GM12878 (cell line): Measurements from ENCODE around the gene ZC3H15. TPM values are rescaled to one million over a fixed set of nuclear protein-coding genes. Genes with fewer than 3 reads are reported as not detected.

Experiments
- ATAC-seq: fragments of 200-7000 bp; cut with Tn5 transposase; 3 replicates; pipeline ENCODE4 v1.9.1; 2020; ENCODE audit warnings: mild to moderate bottlenecking, moderate library complexity
- BruUV-seq: library from RNA; stranded (reverse); fragments of 400-500 nt; replicated peaks from 2 replicates; lab custom pipeline; 2021; lab: Mats Ljungman, UMichigan
- CTCF ChIA-PET: fragments of 300-600 bp; sonication (Branson Sonifier 250); formaldehyde crosslinking; extraction: SDS; loops from one replicate; lab custom pipeline; 2021; ENCODE audit warnings: inconsistent platforms; lab: Yijun Ruan, JAX
- POLR2A ChIA-PET: fragments of 350-600 bp; formaldehyde crosslinking; extraction: SDS; loops from one replicate; lab custom pipeline; 2021; ENCODE audit warnings: inconsistent platforms; lab: Charles Lee
- RAD21 ChIA-PET: fragments of 300-600 bp; sonication (Branson Sonifier 250); formaldehyde crosslinking; loops from one replicate; lab custom pipeline; 2023; ENCODE audit warnings: antibody characterized with exemption; ENCODE audit not compliant: unreplicated experiment; lab: Charles Lee
- SMC1A ChIA-PET: fragments of 300-600 bp; sonication (Branson Sonifier 250); formaldehyde crosslinking; loops from one replicate; lab custom pipeline; 2023; ENCODE audit not compliant: unreplicated experiment, uncharacterized antibody; lab: Charles Lee
- DNase-seq: peaks from one replicate; pipeline ENCODE4 v3.0.0-alpha.2; 2011; ENCODE audit warnings: low read depth, low spot score
- FAIRE-seq: peaks from 3 replicates; lab custom pipeline; 2011; peaks lifted over from hg19 to GRCh38; lab: Jason Lieb, UNC
- H2AFZ ChIP-seq: 2 replicates; pipeline ENCODE4 v1.6.0; 2011; ENCODE audit warnings: low read depth, low read length, control low read depth; ENCODE audit not compliant: control insufficient read depth
- H3K27ac ChIP-seq: 2 replicates; pipeline ENCODE4 v1.5.1; 2011; ENCODE audit warnings: control low read depth; ENCODE audit not compliant: control insufficient read depth, insufficient read depth
- H3K27me3 ChIP-seq, 2 experiments: replicated peaks in 1 of 2; 2 replicates each; pipeline versions ENCODE4 v1.6.0 to v1.6.1; 2011; ENCODE audit warnings: low read length in 1 of 2; ENCODE audit not compliant: control insufficient read depth in 2 of 2, insufficient read depth in 2 of 2
- H3K36me3 ChIP-seq, 2 experiments: 2 replicates each; pipeline ENCODE4 v1.5.1; 2011; ENCODE audit warnings: low read length in 1 of 2; ENCODE audit not compliant: control insufficient read depth in 2 of 2, insufficient read depth in 2 of 2
- H3K4me1 ChIP-seq: 2 replicates; pipeline ENCODE4 v1.6.1; 2011; ENCODE audit warnings: mild to moderate bottlenecking, low read length, moderate library complexity, mixed read lengths; ENCODE audit not compliant: control insufficient read depth, insufficient read depth
- H3K4me2 ChIP-seq: 2 replicates; pipeline ENCODE4 v1.6.0; 2011; ENCODE audit warnings: control low read depth; ENCODE audit not compliant: control insufficient read depth, insufficient read depth
- H3K4me3 ChIP-seq: fragments of 200-600 bp; sonication (generic); 2 replicates; pipeline ENCODE4 v1.5.1; 2016
- H3K79me2 ChIP-seq: 2 replicates; pipeline ENCODE4 v1.6.0; 2011; ENCODE audit warnings: low read length; ENCODE audit not compliant: control insufficient read depth, insufficient read depth
- H3K9ac ChIP-seq: 2 replicates; pipeline ENCODE4 v1.8.0; 2011; ENCODE audit warnings: low read length, control low read depth, mixed read lengths; ENCODE audit not compliant: control insufficient read depth, insufficient read depth
- H3K9me3 ChIP-seq: replicated peaks from 3 replicates; pipeline ENCODE4 v1.5.1; 2011; ENCODE audit warnings: mild to moderate bottlenecking, low read length; ENCODE audit not compliant: control insufficient read depth, insufficient read depth
- H4K20me1 ChIP-seq: 2 replicates; pipeline ENCODE4 v1.6.0; 2011; ENCODE audit not compliant: control insufficient read depth, insufficient read depth
- ATF7 ChIP-seq: fragments of 450-650 bp; IDR thresholded peaks from 2 replicates; pipeline ENCODE4 v1.6.1; 2016; ENCODE audit warnings: low read depth, mild to moderate bottlenecking
- BACH1 ChIP-seq: fragments of 450-650 bp; IDR thresholded peaks from 2 replicates; pipeline ENCODE4 v1.6.1; 2017; ENCODE audit warnings: mild to moderate bottlenecking, borderline replicate concordance
- BRCA1 ChIP-seq: IDR thresholded peaks from 2 replicates; pipeline ENCODE4 v1.6.1; 2011; ENCODE audit warnings: low read depth, low read length, improper control_type of control experiment
- HCFC1 ChIP-seq: fragments of 150-350 bp; IDR thresholded peaks from 2 replicates; pipeline ENCODE4 v1.6.1; 2014; ENCODE audit warnings: low read length
- HDAC6 ChIP-seq: fragments of 200-600 bp; sonication (generic); IDR thresholded peaks from one replicate; pipeline ENCODE4 v1.8.0; 2017; ENCODE audit warnings: antibody characterized with exemption; ENCODE audit not compliant: unreplicated experiment
- KLF5 ChIP-seq: fragments of 450-650 bp; IDR thresholded peaks from 2 replicates; pipeline ENCODE4 v1.6.1; 2014; ENCODE audit warnings: mild to moderate bottlenecking; ENCODE audit not compliant: partially characterized antibody
- LARP7 ChIP-seq: fragments of 450-650 bp; IDR thresholded peaks from 2 replicates; pipeline ENCODE4 v1.6.1; 2017; ENCODE audit warnings: mild to moderate bottlenecking
- NR2C1 ChIP-seq: fragments of 450-650 bp; IDR thresholded peaks from 2 replicates; pipeline ENCODE4 v1.6.1; 2017; ENCODE audit warnings: antibody characterized with exemption, mild to moderate bottlenecking, moderate library complexity
- NR2F1 ChIP-seq: fragments of 450-650 bp; conservative IDR thresholded peaks from 2 replicates; pipeline ENCODE4 v1.6.1; 2017; ENCODE audit warnings: mild to moderate bottlenecking
- PAX5 ChIP-seq: IDR thresholded peaks from 2 replicates; pipeline ENCODE4 v1.6.1; 2011; ENCODE audit warnings: low read depth, low read length, borderline replicate concordance
- RCOR1 ChIP-seq: conservative IDR thresholded peaks from 2 replicates; pipeline ENCODE4 v1.6.1; 2012; ENCODE audit warnings: low read depth, low read length, improper control_type of control experiment
- SUPT20H ChIP-seq: IDR thresholded peaks from 2 replicates; pipeline ENCODE4 v1.6.1; 2011; ENCODE audit warnings: low read depth, mild to moderate bottlenecking, low read length, moderate library complexity, borderline replicate concordance; ENCODE audit not compliant: control insufficient read depth
- USF2 ChIP-seq: IDR thresholded peaks from 2 replicates; pipeline ENCODE4 v1.6.1; 2011; ENCODE audit warnings: low read depth, low read length, improper control_type of control experiment, borderline replicate concordance
- WRNIP1 ChIP-seq: IDR thresholded peaks from 2 replicates; pipeline ENCODE4 v1.6.1; 2011; ENCODE audit warnings: low read depth, low read length, improper control_type of control experiment, borderline replicate concordance
- YBX1 ChIP-seq: fragments of 450-650 bp; IDR thresholded peaks from 2 replicates; pipeline ENCODE4 v1.6.1; 2016; ENCODE audit warnings: antibody characterized with exemption
- ZBTB33 ChIP-seq: fragments of 450-650 bp; IDR thresholded peaks from 2 replicates; pipeline ENCODE4 v1.6.1; 2017; ENCODE audit warnings: mild to moderate bottlenecking
- ZNF207 ChIP-seq: fragments of 450-650 bp; IDR thresholded peaks from 2 replicates; pipeline ENCODE4 v1.6.1; 2014; ENCODE audit warnings: antibody characterized with exemption, mild to moderate bottlenecking, borderline replicate concordance
- ZZZ3 ChIP-seq: IDR thresholded peaks from 2 replicates; pipeline ENCODE4 v1.6.1; 2011; ENCODE audit warnings: low read depth; ENCODE audit not compliant: control insufficient read depth, insufficient read length
- WGBS: methylation state at CpG from one replicate; pipeline ENCODE4 v1.1.6; 2016; ENCODE audit warnings: low lambda C conversion rate; ENCODE audit not compliant: insufficient replicate concordance, insufficient coverage; ENCODE audit errors: missing lambda C conversion rate; 5-methylcytosine and 5-hydroxymethylcytosine counted together
- in situ Hi-C: fragments of 300-500 bp; cut with MboI; formaldehyde crosslinking; loops from 9 replicates; pipeline ENCODE4 v1.14.3; 2018; ENCODE audit warnings: mixed read lengths
- intact Hi-C: fragments of 100-400 bp; cut with micrococcal nuclease; formaldehyde crosslinking; loops from one replicate; pipeline ENCODE4 v1.14.2; 2022; ENCODE audit not compliant: unreplicated experiment
- polyA plus RNA-seq, 11 experiments: library from polyadenylated mRNA; depleted of rRNA in 4 of 11; unstranded in 6 of 11; stranded (reverse) in 5 of 11; fragments of >200 nt; fragmentation: Nextera tagmentation in 4 of 11; fragmentation: Illumina TruSeq in 1 of 11; extraction: Ambion mirVana in 4 of 11; extraction: Trizol in 1 of 11; gene quantifications; 1 replicate in 1 of 11; 2 replicates in 10 of 11; pipeline versions ENCODE4 v1.2.1 to v1.2.3, GENCODE V29; 2011 to 2016; ENCODE audit warnings: inconsistent platforms in 2 of 11, missing spikeins in 2 of 11, low read depth in 1 of 11
- total RNA-seq, 4 experiments: library from RNA; depleted of rRNA in 3 of 4; stranded (reverse); fragments of >200 nt in 3 of 4; fragmentation: Illumina TruSeq in 1 of 4; extraction: Trizol in 1 of 4; gene quantifications; 2 replicates each; pipeline versions ENCODE4 v1.2.1 to v1.2.3, GENCODE V29; 2013 to 2021
- TF ChIP-seq, protein P1 (sequence below): IDR thresholded peaks from 2 replicates; pipeline ENCODE4 v1.6.1; 2012; ENCODE audit warnings: low read depth, low read length, improper control_type of control experiment
- TF ChIP-seq, protein P2 (sequence below): fragments of 450-650 bp; conservative IDR thresholded peaks from 2 replicates; pipeline ENCODE4 v1.6.1; 2017; ENCODE audit warnings: mild to moderate bottlenecking, moderate library complexity

The ZC3H15 gene
- total and polyA plus RNA-seq, 10 of the 15 experiments (the other 5 are each of a cell fraction or from before 2014, with no cell fraction given) = 51.5 to 152 (median 123) TPM

- TF ChIP-seq SUPT20H (no peak), BRCA1 (no peak), ATF7 (no peak), LARP7 (no peak), NR2F1 (no peak), WRNIP1 (no peak), USF2 (no peak), RCOR1 (no peak), HCFC1 (no peak), BACH1 (no peak)
- TF ChIP-seq, protein P1, sequence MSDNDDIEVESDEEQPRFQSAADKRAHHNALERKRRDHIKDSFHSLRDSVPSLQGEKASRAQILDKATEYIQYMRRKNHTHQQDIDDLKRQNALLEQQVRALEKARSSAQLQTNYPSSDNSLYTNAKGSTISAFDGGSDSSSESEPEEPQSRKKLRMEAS = no peak
Observed at GRCh38 chr2:186543561-186544131, 57.6 kb downstream of the ZC3H15 start (continued).

- Histone ChIP-seq H3K27ac (no peak overlapping the region), H3K4me1 (no peaks in the 10 kb centered on the region), H3K9ac (no peak overlapping the region), H3K4me3 (no peak overlapping the region), H4K20me1 (no peaks in the 10 kb centered on the region), H3K27me3 (no peaks in the 10 kb centered on the region), H3K36me3 (no peaks in the 10 kb centered on the region), H3K9me3 (no peaks in the 10 kb centered on the region), H3K4me2 (no peak overlapping the region), H2AFZ (no peak overlapping the region), H3K79me2 (no peaks in the 10 kb centered on the region)
- 94% methylated on average over 1 of the region's 1 CpG for WGBS
- ChIA-PET POLR2A (no interaction called here), SMC1A (interaction anchor here (0.6 to 0.7 kb wide), 2 partner anchors 17 to 539 kb away, joined by 3 to 4 read pairs; no protein-coding TSS in a partner anchor), CTCF (interaction anchor here (1.1 kb wide), 1 partner anchor 948 kb away, joined by 3 read pairs; no protein-coding TSS in a partner anchor), RAD21 (no interaction called here)
- BruUV-seq = no TSS peak
- intact Hi-C loops = no loop called here
- peak; percentile 30 for ATAC-seq
- no peak for FAIRE-seq
- no peak for DNase-seq
- in situ Hi-C loops = no loop called here
- TF ChIP-seq HDAC6 = no peak
- no peak for TF ChIP-seq KLF5
- TF ChIP-seq ZNF207 = no peak
- TF ChIP-seq NR2C1 = no peak
- no peak for TF ChIP-seq ZBTB33
- TF ChIP-seq ZZZ3 = no peak
- no peak for TF ChIP-seq YBX1
- TF ChIP-seq, protein P2, sequence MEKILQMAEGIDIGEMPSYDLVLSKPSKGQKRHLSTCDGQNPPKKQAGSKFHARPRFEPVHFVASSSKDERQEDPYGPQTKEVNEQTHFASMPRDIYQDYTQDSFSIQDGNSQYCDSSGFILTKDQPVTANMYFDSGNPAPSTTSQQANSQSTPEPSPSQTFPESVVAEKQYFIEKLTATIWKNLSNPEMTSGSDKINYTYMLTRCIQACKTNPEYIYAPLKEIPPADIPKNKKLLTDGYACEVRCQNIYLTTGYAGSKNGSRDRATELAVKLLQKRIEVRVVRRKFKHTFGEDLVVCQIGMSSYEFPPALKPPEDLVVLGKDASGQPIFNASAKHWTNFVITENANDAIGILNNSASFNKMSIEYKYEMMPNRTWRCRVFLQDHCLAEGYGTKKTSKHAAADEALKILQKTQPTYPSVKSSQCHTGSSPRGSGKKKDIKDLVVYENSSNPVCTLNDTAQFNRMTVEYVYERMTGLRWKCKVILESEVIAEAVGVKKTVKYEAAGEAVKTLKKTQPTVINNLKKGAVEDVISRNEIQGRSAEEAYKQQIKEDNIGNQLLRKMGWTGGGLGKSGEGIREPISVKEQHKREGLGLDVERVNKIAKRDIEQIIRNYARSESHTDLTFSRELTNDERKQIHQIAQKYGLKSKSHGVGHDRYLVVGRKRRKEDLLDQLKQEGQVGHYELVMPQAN = no peak
- TF ChIP-seq PAX5 = no peak
Observed at GRCh38 chr2:186544255-186544675, 58.2 kb downstream of the ZC3H15 start.
